ENCODE results near the gene FAM114A1. TPM values are rescaled to one million over a fixed set of nuclear protein-coding genes. Genes with fewer than 3 reads are reported as not detected.

FAM114A1 gene
- total RNA-seq, 2 donors from 2014 or later: 148 to 180 TPM

DNA sequence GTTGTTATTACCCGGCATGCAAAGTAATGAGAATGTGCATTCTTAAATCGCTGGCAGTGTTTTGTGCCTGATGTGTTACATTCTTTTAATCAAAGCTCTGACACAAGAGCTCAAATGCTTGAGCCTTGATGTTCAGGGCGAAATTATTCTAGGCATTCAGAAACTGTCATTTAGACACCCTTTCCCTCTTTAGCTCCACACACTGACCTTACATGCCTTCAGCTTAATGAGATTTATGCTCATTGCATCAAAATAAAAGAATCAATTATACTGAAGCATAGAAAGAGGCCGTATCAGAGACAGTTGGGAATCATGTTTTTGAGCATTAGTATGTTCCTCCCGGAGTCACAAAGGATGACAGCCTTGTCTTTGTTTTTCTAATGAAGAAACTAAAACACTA lies 56.7 kb downstream of the FAM114A1 start:
- Histone ChIP-seq H3K27ac (no peak overlapping the region), H3K4me1 (ENCODE audit: control insufficient read depth in 1 of 2, low read depth in 2 of 2) (no peaks in the 10 kb centered on the region), H3K36me3 (peaks cover 50% of the 10 kb centered on the region), H3K27me3 (replicated peaks; ENCODE audit: insufficient read depth) (no peaks in the 10 kb centered on the region), H3K4me3 (no peak overlapping the region), H3K9me3 (no peaks in the 10 kb centered on the region)
- DNase-seq (ENCODE audit: low spot score) (no peak), ATAC-seq (ENCODE audit: insufficient number of reproducible peaks, low FRiP score, low read depth) (no peak)
- TF ChIP-seq, protein P1, sequence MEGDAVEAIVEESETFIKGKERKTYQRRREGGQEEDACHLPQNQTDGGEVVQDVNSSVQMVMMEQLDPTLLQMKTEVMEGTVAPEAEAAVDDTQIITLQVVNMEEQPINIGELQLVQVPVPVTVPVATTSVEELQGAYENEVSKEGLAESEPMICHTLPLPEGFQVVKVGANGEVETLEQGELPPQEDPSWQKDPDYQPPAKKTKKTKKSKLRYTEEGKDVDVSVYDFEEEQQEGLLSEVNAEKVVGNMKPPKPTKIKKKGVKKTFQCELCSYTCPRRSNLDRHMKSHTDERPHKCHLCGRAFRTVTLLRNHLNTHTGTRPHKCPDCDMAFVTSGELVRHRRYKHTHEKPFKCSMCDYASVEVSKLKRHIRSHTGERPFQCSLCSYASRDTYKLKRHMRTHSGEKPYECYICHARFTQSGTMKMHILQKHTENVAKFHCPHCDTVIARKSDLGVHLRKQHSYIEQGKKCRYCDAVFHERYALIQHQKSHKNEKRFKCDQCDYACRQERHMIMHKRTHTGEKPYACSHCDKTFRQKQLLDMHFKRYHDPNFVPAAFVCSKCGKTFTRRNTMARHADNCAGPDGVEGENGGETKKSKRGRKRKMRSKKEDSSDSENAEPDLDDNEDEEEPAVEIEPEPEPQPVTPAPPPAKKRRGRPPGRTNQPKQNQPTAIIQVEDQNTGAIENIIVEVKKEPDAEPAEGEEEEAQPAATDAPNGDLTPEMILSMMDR (IDR thresholded peaks at IDR 0.05): no peak

DNA sequence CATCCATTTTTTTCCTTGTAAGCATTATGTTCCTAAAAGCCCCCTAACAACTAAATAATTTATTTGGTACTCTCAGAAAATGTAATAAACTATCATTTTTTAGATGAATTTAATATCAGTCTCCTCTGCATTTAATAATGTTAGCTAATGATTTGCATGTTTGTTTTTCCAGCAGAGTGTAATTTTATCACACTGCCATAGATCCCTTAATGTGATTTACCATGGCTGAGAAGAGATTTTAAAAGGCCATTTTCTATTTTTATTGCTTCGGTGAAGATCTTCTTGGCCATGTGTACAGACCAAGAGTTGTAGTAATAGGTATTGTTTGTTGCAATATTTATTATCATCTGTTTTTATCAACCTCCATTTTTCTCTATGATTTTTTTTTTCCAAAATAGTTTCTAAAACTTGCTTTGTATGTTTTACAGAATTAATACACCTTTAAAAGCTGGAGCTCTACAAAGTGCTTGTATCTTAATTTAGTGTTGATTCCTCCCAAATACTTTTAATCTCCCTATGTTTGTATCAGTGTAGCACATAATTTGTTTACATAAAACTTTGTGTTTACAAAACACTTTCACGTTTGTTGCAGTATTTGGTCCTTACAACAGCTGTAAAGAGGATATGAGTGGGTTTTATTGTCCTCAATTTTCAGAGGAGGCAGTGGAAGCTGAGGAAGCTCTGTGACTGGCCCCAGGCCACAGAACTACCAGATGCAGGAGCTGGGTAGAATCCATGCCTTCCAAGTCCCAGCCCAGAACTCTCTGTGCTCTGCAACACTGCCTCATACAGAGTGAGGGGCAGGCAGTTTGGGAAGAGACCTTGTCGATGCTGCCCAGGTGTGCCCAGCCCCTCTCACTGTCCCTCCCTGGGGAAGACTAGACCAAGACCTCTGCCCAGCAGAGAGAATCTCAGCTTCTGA lies 58.1 kb downstream of the FAM114A1 start:
- Histone ChIP-seq H3K36me3 (peaks cover 45% of the 10 kb centered on the region), H3K4me1 (ENCODE audit: control insufficient read depth in 1 of 2, low read depth in 2 of 2) (no peaks in the 10 kb centered on the region)
- ATAC-seq (ENCODE audit: insufficient number of reproducible peaks, low FRiP score, low read depth): no peak

DNA sequence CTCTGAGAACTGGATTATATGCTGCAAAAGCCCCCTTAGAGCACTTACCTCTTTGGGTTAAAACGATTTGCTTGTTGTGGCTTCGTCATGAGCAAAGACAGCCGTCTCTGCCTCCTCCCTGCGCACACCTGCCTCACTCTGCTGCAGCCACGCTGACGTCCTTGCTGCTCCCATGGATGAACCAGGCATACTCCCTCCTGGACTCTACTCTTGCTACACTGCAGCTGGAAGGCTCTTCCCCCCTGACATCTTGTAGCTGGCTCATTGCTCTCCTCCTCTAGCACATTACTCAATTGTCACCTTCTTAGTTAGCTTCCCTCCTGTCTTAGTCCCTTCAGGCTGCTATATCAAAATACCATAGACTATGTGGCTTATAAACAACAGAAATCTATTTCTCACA lies 59.3 kb downstream of the FAM114A1 start:
- Histone ChIP-seq H3K4me1 (ENCODE audit: control insufficient read depth in 1 of 2, low read depth in 2 of 2) (no peaks in the 10 kb centered on the region), H3K27me3 (replicated peaks; ENCODE audit: insufficient read depth) (no peaks in the 10 kb centered on the region), H3K4me3 (no peak overlapping the region), H3K36me3 (peaks cover 52% of the 10 kb centered on the region), H3K27ac (no peak overlapping the region), H3K9me3 (no peaks in the 10 kb centered on the region)
- no peak for ATAC-seq (ENCODE audit: insufficient number of reproducible peaks, low FRiP score, low read depth)
- DNase-seq (ENCODE audit: low spot score): no peak
- TF ChIP-seq, protein P1 (IDR thresholded peaks at IDR 0.05): no peak

More for the DNA sequence above, 58.1 kb downstream of the FAM114A1 start:
- Histone ChIP-seq H3K9me3 (no peaks in the 10 kb centered on the region), H3K27me3 (replicated peaks; ENCODE audit: insufficient read depth) (no peaks in the 10 kb centered on the region), H3K4me3 (no peak overlapping the region), H3K27ac (no peak overlapping the region)
- DNase-seq (ENCODE audit: low spot score): no peak
- TF ChIP-seq, protein P1 (IDR thresholded peaks at IDR 0.05): no peak

DNA sequence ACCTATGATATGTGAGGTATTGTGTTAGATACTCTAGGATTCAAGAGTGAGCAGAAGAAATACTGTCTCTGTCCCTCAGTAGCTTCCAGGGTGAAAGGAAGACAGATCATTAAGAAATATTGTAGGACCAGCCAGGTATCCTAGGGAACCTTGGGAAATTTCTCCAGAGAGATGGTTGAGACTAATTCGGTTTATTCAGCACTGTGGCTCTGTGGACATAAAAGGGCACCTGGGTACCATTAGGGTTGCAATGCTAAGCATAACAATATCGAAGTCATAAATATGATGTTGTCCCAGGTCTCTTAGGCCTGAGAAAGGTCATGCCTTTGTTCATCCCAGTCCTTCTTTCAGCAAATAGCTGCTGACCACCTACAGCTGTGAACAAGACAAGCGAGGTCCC lies 61.0 kb downstream of the FAM114A1 start:
- Histone ChIP-seq H3K27ac (no peak overlapping the region), H3K27me3 (replicated peaks; ENCODE audit: insufficient read depth) (no peaks in the 10 kb centered on the region), H3K36me3 (peaks cover 58% of the 10 kb centered on the region), H3K4me1 (ENCODE audit: control insufficient read depth in 1 of 2, low read depth in 2 of 2) (no peaks in the 10 kb centered on the region), H3K4me3 (no peak overlapping the region), H3K9me3 (no peaks in the 10 kb centered on the region)
- ATAC-seq (ENCODE audit: insufficient number of reproducible peaks, low FRiP score, low read depth): no peak
- TF ChIP-seq, protein P1 (IDR thresholded peaks at IDR 0.05): no peak
- no peak for DNase-seq (ENCODE audit: low spot score)

DNA sequence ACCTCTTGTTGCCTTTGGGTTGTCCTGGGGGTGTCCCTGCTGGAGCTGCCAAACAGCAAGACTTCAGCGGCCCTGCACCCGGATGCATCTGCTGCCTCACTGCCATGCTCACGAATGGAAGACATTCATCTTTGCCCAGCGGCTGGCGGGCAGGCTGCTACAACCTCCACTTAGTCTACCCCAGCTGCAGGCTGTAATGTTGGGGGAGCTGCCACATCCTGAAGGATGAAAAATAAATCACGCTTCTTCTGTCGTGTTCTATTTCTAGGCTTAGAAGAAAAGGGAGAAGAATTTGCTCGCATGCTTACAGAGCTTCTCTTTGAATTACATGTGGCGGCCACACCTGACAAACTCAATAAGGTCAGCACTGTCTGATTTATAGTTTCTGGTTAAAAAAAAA lies 61.4 kb downstream of the FAM114A1 start:
- Histone ChIP-seq H3K27ac (no peak overlapping the region), H3K36me3 (peaks cover 62% of the 10 kb centered on the region), H3K27me3 (replicated peaks; ENCODE audit: insufficient read depth) (no peaks in the 10 kb centered on the region), H3K4me3 (no peak overlapping the region), H3K4me1 (ENCODE audit: control insufficient read depth in 1 of 2, low read depth in 2 of 2) (no peaks in the 10 kb centered on the region), H3K9me3 (no peaks in the 10 kb centered on the region)
- TF ChIP-seq, protein P1 (IDR thresholded peaks at IDR 0.05): no peak
- DNase-seq (ENCODE audit: low spot score) (no peak), ATAC-seq (ENCODE audit: insufficient number of reproducible peaks, low FRiP score, low read depth) (no peak)

Measured in thoracic aorta (tissue), 2 donors.